Ammon's horn (tissue), 1 donor: ENCODE measurements around the gene EPHA10.

ENCODE experiments used
- DNase-seq: peaks from one replicate; pipeline ENCODE4 v3.0.0-alpha.2; 2016; ENCODE audit warnings: low spot score

The EPHA10 gene

GRCh38 chr1:37764888-37765441 is at the start of gene EPHA10:
Gene EPHA10 (minus strand): TSS chr1:37765120. CDS start chr1:37765066, 54 bp downstream.
- DNase-seq = peak; percentile 69

- DNase-seq = peak; percentile 86
These were observed 49.3 kb upstream of the EPHA10 start for GRCh38 chr1:37814252-37814651.

- DNase-seq = no peak
These were observed 48.7 kb upstream of the EPHA10 start for GRCh38 chr1:37813529-37814145.

GRCh38 chr1:37811027-37811655 is 46.2 kb upstream of the EPHA10 start:
- DNase-seq = peak; percentile 76

GRCh38 chr1:37809942-37810341 is 45.0 kb upstream of the EPHA10 start:
- DNase-seq = no peak

- peak; percentile 95 for DNase-seq
These were observed 43.7 kb upstream of the EPHA10 start for GRCh38 chr1:37808369-37809319.

- DNase-seq = peak; percentile 96
These were observed 42.8 kb upstream of the EPHA10 start, which contains the start of the genes C1orf122 and YRDC for GRCh38 chr1:37807555-37808368. Gene C1orf122 (plus strand): TSS chr1:37807790. CDS start chr1:37808405, 615 bp downstream. Gene YRDC (minus strand): TSS chr1:37808208. CDS start chr1:37808180, 28 bp downstream.

GRCh38 chr1:37807220-37807554 is 42.3 kb upstream of the EPHA10 start:
- no peak for DNase-seq

GRCh38 chr1:37802439-37802838 is 37.5 kb upstream of the EPHA10 start:
- DNase-seq = no peak

- DNase-seq = no peak
These were observed 32.9 kb upstream of the EPHA10 start for GRCh38 chr1:37797750-37798345.

GRCh38 chr1:37795340-37796125 is 30.6 kb upstream of the EPHA10 start:
- DNase-seq = no peak

- DNase-seq = no peak
These were observed 29.7 kb upstream of the EPHA10 start for GRCh38 chr1:37794372-37795339.

GRCh38 chr1:37793773-37794371 is 29.0 kb upstream of the EPHA10 start, which contains the start of gene MANEAL:
Gene MANEAL (plus strand): TSS chr1:37793847. CDS start chr1:37794183, 336 bp downstream.
- DNase-seq = peak; percentile 57

GRCh38 chr1:37792943-37793686 is 28.2 kb upstream of the EPHA10 start:
- no peak for DNase-seq

GRCh38 chr1:37782491-37782890 is 17.6 kb upstream of the EPHA10 start:
- DNase-seq = no peak

- no peak for DNase-seq
These were observed 13.7 kb upstream of the EPHA10 start for GRCh38 chr1:37778654-37779053.

GRCh38 chr1:37776946-37777516 is 12.1 kb upstream of the EPHA10 start:
- no peak for DNase-seq
